Kidney epithelial cell (primary cell): Measurements from ENCODE around the gene DENND6A. TPM values are rescaled to one million over a fixed set of nuclear protein-coding genes. Genes with fewer than 3 reads are reported as not detected.

Experiments used
- DNase-seq: peaks from one replicate; pipeline ENCODE4 v3.0.0-alpha.2; 2010; ENCODE audit warnings: low read depth
- H3K27me3 ChIP-seq: 2 replicates; pipeline ENCODE4 v1.6.0; 2011; ENCODE audit warnings: low read length; ENCODE audit not compliant: control insufficient read depth, insufficient read depth
- H3K36me3 ChIP-seq: 2 replicates; pipeline ENCODE4 v1.5.1; 2011; ENCODE audit warnings: low read length; ENCODE audit not compliant: control insufficient read depth, insufficient read depth
- H3K4me3 ChIP-seq: 2 replicates; pipeline ENCODE4 v1.5.1; 2011; ENCODE audit warnings: low read depth, mild to moderate bottlenecking, control low read depth, low read length
- total RNA-seq: library from RNA; depleted of rRNA; stranded (reverse); fragments of >200 nt; gene quantifications from 2 replicates; pipeline ENCODE4 v1.2.3, GENCODE V29; 2015
- TF ChIP-seq, protein P1 (sequence below): IDR thresholded peaks from 2 replicates; pipeline ENCODE4 v1.5.1; 2011; ENCODE audit warnings: mild to moderate bottlenecking, moderate library complexity, low read length, control low read depth, inconsistent platforms; ENCODE audit not compliant: insufficient read depth, poor library complexity, severe bottlenecking

DENND6A gene
- total RNA-seq, 1 donor from 2014 or later, result 17.3 TPM

DNA sequence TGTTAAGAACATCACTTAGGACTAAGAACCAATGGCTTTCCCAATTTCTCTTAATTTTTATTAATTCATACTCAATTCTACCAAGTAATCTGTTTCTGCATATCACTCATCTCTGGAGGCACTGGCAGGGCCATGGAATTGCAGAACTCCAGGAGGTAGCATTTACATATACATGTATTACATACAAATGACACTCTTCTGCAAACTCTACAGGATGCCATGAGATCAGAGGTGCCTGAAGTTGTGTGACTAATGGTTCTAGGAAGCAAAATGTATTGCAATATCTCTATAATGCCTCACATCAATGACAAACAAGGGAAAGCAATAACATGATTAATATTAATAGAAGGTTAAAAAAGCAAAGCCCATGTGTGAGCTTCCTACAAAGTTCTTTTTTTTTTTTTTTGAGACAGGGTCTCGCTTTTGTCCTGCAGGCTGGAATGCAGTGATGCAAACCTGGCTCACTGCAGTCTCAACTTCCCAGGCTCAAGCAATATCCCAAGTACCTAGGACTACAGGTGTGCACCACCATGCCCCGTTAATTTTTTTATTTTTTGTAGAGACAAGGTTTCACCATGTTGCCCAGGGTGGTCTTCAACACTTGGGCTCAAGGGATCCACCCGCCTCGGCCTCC is 33.0 kb downstream of the DENND6A start:
- Histone ChIP-seq H3K36me3 (peaks cover 1% of the 10 kb centered on the region), H3K27me3 (no peaks in the 10 kb centered on the region), H3K4me3 (no peak overlapping the region)
- DNase-seq, result no peak
- TF ChIP-seq, protein P1, sequence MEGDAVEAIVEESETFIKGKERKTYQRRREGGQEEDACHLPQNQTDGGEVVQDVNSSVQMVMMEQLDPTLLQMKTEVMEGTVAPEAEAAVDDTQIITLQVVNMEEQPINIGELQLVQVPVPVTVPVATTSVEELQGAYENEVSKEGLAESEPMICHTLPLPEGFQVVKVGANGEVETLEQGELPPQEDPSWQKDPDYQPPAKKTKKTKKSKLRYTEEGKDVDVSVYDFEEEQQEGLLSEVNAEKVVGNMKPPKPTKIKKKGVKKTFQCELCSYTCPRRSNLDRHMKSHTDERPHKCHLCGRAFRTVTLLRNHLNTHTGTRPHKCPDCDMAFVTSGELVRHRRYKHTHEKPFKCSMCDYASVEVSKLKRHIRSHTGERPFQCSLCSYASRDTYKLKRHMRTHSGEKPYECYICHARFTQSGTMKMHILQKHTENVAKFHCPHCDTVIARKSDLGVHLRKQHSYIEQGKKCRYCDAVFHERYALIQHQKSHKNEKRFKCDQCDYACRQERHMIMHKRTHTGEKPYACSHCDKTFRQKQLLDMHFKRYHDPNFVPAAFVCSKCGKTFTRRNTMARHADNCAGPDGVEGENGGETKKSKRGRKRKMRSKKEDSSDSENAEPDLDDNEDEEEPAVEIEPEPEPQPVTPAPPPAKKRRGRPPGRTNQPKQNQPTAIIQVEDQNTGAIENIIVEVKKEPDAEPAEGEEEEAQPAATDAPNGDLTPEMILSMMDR, result no peak

DNA sequence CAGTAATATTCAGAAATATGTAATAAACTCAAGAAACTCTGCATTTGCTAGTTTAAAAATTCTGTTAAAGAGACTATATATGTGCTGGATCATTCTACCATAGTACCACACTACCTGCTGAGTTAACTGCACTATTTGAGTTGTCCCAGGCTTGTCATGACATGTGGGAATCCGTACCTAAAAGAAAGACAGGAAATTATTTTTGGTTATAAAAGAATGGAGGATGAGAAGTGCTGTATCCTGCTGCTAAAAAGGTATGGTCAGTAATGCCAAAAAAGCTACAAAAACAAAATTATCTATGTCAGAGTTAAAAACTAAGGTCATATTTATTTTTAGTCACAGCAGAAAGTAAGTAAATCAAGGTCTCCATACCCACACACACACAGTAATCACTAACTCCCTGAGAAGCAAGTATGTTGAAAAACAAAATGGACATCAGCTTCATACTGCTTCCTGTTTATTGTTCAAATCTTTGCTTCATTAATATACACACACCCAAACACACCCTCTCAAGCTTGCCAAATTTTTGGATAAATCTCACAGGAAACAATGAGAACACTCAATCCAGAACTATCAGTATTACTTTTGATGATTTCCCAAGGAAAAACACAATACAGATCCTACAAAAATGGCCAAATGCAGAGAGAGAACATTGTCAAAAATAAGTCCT is 33.7 kb downstream of the DENND6A start:
- Histone ChIP-seq H3K36me3 (peaks cover 1% of the 10 kb centered on the region), H3K4me3 (no peak overlapping the region), H3K27me3 (no peaks in the 10 kb centered on the region)
- TF ChIP-seq, protein P1, result no peak
- DNase-seq, result no peak

DNA sequence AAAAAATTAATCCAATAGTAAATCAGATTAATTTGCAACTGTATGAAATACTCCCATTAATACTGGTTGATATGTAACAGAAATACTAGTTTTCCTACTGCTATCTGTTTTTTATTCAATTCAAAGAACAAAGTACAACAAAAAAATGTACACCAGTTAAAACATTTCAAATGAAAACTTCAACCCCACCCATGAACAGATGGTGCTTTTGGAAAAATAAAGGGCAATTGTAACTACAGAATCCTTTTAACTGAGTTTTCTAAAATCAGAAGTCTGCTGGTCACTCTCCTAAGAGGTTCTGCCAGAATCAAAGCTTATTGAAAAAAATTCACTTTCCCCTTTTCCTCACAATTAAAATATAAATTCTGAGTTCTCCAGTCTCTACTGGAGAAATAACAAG is 34.3 kb downstream of the DENND6A start:
- H3K4me3 ChIP-seq, result no peak overlapping the region
- no peaks in the 10 kb centered on the region for H3K27me3 ChIP-seq
- H3K36me3 ChIP-seq, result peaks cover 1% of the 10 kb centered on the region
- no peak for DNase-seq
- TF ChIP-seq, protein P1, result no peak

DNA sequence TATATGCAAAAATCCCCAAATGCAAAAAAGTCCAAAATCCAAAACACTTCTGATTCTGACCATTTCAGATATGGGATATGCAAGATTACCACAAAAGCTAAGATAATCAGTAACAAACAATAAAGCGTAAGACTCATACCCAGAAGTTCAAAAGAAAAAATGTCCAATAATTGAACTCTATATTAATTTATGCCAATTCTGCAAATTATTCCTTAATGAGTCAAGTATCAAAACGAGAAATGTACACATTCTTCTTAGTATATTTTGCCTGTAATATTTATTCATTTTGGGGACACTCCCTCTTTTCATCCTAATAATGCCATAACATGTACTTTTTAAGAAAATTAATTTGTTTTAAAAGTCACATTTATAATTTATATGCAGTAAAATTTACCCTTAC is 37.1 kb downstream of the DENND6A start:
- Histone ChIP-seq H3K36me3 (peaks cover 1% of the 10 kb centered on the region), H3K4me3 (no peak overlapping the region), H3K27me3 (no peaks in the 10 kb centered on the region)
- TF ChIP-seq, protein P1, result no peak
- DNase-seq, result no peak

DNA sequence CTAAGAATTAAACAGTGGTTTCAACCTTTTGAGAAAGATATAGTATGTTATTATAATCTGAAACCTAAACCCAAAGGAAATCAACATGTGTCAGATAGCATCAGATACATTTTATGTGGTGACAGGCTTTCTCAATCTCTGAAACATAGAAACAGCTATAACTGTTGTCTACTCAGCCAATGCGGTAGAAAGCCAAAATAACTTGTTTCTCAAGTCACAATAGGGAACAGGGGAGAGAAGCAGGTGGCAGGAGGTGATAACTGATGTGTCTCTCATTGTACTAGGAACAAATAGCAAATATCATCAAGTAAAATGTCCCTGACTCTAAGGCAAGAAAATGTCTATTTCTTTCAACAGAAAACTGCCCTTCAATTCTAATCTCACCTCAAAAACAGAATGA is 38.6 kb downstream of the DENND6A start:
- TF ChIP-seq, protein P1, result no peak
- no peaks in the 10 kb centered on the region for H3K27me3 ChIP-seq

More for the DNA sequence above, 38.6 kb downstream of the DENND6A start:
- H3K36me3 ChIP-seq, result no peaks in the 10 kb centered on the region
- H3K4me3 ChIP-seq, result no peak overlapping the region
- no peak for DNase-seq
